ENCODE measurements around the gene OR52A1. TPM values are rescaled to one million over a fixed set of nuclear protein-coding genes. Genes with fewer than 3 reads are reported as not detected.
"Not testable (repeated sequence)": the region's sequence is repeated elsewhere in the genome, so short reads cannot be mapped to it uniquely, and the experiment has no call there.

The OR52A1 gene
- total and polyA plus RNA-seq, 2 of the 8 experiments (the other 6 are each of a cell fraction or from before 2014, with no cell fraction given), result 5.9 to 12.2 TPM

GRCh38 chr11:5144206-5144605 is 10.4 kb downstream of the OR52A1 start:
- H3K4me2 ChIP-seq (ENCODE audit: insufficient read depth in 1 of 2, low read depth in 2 of 2, low read length in 2 of 2); H3K4me3 ChIP-seq (ENCODE audit: extremely low read depth in 1 of 4, insufficient read depth in 2 of 4, low read depth in 3 of 4, low read length in 4 of 4); H3K18ac ChIP-seq (ENCODE audit: extremely low read depth, low read length); H4K8ac ChIP-seq (ENCODE audit: extremely low read depth, insufficient read depth, low read length); H3K56ac ChIP-seq (replicated peaks; ENCODE audit: insufficient read length, low read depth, low read length); H3K9me3 ChIP-seq (ENCODE audit: insufficient read depth in 2 of 2, low read depth in 1 of 2, low read length in 1 of 2); H2BK5ac ChIP-seq (ENCODE audit: low read depth, low read length); H2BK15ac ChIP-seq (ENCODE audit: low read length); POLR2A ChIA-PET (ENCODE audit: partially characterized antibody); H3K23me2 ChIP-seq (ENCODE audit: low read depth, low read length); H2BK12ac ChIP-seq (ENCODE audit: low read depth, low read length); H2BK120ac ChIP-seq (replicated peaks; ENCODE audit: low read depth, low read length); FAIRE-seq; H4K20me1 ChIP-seq (replicated peaks in 1 of 2; ENCODE audit: control insufficient read depth in 1 of 2, insufficient read depth in 2 of 2, low read length in 2 of 2); H2AK5ac ChIP-seq (ENCODE audit: low read depth, low read length); H3K79me2 ChIP-seq (ENCODE audit: control insufficient read depth in 1 of 2, insufficient read depth in 2 of 2, low read length in 2 of 2); DNase-seq (ENCODE audit: low read depth in 1 of 2, low spot score in 2 of 2); H2AFZ ChIP-seq (ENCODE audit: low read length); H2BK20ac ChIP-seq (ENCODE audit: low read length); H3K23ac ChIP-seq (ENCODE audit: insufficient read length); H3K27ac ChIP-seq (ENCODE audit: low read depth, low read length); H3K36me3 ChIP-seq (ENCODE audit: control insufficient read depth in 2 of 4, insufficient read depth in 4 of 4, low read length in 3 of 4); H3K79me1 ChIP-seq (ENCODE audit: low read depth, low read length); H3K4ac ChIP-seq (replicated peaks; ENCODE audit: insufficient read length, low read depth, low read length); H4K91ac ChIP-seq (replicated peaks; ENCODE audit: insufficient read length, low read length); H3K4me1 ChIP-seq (replicated peaks in 1 of 4; ENCODE audit: control insufficient read depth in 3 of 4, insufficient read depth in 4 of 4, low read length in 3 of 4); H4K5ac ChIP-seq (ENCODE audit: insufficient read length, low read depth, low read length); H3K9ac ChIP-seq (replicated peaks in 1 of 4; ENCODE audit: extremely low read depth in 1 of 4, low read depth in 3 of 4, low read length in 3 of 4); H3K27me3 ChIP-seq (replicated peaks in 1 of 4; ENCODE audit: control insufficient read depth in 3 of 4, extremely low read depth in 1 of 4, insufficient read depth in 3 of 4, low read length in 3 of 4); H3K14ac ChIP-seq (ENCODE audit: insufficient read length): not testable (repeated sequence)
- CTCF ChIA-PET (ENCODE audit: partially characterized antibody), result interaction anchor here (1.4 kb wide), 1 partner anchor 19 kb away, joined by 3 read pairs; no protein-coding TSS in a partner anchor
- 95% methylated on average over 21 of the region's 21 CpGs; no CpG with 5 or more reads in 1 of the 2 experiments for WGBS, 2 experiments (ENCODE audit: extremely low coverage in 1 of 2, insufficient coverage in 1 of 2, insufficient read length in 1 of 2, insufficient replicate concordance in 2 of 2, low coverage in 1 of 2, low lambda C conversion rate in 2 of 2, missing lambda C conversion rate in 1 of 2)
